22Rv1 (cell line): ENCODE measurements around the gene TTC28.
"Not testable (repeated sequence)": the region's sequence is repeated elsewhere in the genome, so short reads cannot be mapped to it uniquely, and the experiment has no call there.

Experiments used
- H3K27ac ChIP-seq: fragments of 450-650 bp; 2 replicates; pipeline ENCODE4 v1.5.1; 2017
- CTCF ChIP-seq: fragments of 450-650 bp; IDR thresholded peaks from 2 replicates; pipeline ENCODE4 v1.5.1; 2017; ENCODE audit warnings: mild to moderate bottlenecking
- ZFX ChIP-seq: fragments of 450-650 bp; IDR thresholded peaks from 2 replicates; pipeline ENCODE4 v1.6.1; 2017; ENCODE audit warnings: antibody characterized with exemption, borderline replicate concordance

The TTC28 gene

DNA sequence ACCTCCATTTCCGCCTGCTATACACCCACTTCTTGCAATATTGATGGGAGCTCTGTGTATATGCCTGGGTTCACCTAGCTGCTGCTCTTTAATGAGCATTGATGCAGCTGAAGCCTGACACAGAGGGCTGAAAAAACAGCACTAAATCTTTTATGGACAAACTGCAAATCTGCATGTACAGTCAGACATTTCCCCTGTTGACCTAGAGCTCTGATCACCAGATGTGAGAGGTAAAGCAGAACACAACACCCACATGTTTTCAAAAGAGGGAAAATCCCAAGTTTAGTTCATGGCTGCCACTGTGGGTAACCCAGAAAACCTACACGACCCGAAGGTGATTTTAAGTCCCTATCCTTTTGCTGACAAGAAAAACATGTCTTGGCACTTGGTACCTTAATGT lies 457.6 kb downstream of the TTC28 start:
- no peak for TF ChIP-seq ZFX
- TF ChIP-seq CTCF = no peak
- no peak overlapping the region for H3K27ac ChIP-seq

GRCh38 chr22:28220626-28221363 lies 458.8 kb downstream of the TTC28 start:
- TF ChIP-seq CTCF (no peak), ZFX (no peak)
- no peak overlapping the region for H3K27ac ChIP-seq

DNA sequence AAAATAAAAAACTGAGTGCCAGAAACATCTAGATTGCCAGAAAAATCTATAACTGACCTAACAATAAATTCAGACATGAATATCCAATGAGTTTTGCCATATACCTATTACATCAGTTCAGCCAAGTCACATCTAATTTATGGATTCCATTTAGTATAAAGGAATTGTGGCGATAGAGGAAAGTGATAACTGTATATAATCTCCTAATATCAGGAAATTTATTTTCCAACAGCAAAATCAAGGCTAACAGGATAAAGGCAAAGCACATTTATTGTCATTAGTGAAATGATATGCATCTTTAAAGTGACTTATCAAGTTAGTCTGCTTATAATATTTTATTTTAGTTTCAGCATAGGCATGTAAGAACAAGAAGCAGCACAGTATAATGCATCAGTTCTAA lies 462.4 kb downstream of the TTC28 start:
- H3K27ac ChIP-seq = no peak overlapping the region
- TF ChIP-seq CTCF (no peak), ZFX (no peak)

DNA sequence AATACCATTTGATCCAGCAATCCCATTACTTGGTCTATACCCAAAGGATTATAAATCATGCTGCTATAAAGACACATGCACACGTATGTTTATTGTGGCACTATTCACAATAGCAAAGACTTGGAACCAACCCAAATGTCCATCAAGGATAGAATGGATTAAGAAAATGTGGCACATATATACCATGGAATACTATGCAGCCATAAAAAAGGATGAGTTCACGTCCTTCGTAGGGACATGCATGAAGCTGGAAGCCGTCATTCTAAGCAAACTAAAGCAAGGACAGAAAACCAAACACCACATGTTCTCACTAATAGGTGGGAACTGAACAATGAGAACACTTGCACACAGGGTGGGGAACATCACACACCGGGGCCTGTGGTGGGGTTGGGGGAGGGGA lies 464.9 kb downstream of the TTC28 start:
- not testable (repeated sequence) for H3K27ac ChIP-seq

DNA sequence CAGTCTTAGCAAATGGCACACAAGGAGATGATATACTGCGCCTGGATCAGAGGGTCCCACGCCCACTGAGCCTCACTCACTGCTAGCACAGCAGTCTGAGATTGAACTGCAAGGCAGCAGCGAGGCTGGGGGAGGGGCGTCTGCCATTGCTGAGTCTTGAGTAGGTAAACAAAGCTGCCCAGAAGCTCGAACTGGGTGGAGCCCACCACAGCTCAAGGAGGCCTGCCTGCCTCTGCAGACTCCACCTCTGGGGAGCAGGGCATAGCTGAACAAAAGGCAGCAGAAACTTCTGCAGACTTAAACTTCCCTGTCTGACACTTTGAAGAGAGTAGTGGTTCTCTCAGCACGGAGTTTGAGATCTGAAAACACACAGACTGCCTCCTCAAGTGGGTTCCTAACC lies 470.2 kb downstream of the TTC28 start:
- H3K27ac ChIP-seq = not testable (repeated sequence)

DNA sequence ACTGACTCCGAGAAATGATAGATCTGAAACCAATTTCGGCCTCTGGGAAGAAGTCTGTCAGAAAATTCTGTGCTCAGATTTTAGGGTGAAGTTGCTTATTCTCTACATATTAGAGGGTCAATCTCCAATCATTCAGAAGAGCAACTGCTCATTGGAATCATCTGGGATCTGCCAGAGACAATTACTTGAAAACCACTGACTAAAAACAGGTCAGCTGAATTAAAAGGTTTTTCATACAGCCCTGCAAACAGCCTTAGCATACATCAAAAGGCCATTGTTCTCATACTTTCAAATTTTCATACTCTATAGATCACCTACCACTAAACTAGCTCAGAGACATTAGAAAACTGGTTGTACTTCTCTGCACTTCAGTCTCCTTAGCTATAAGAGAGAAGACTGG lies 470.9 kb downstream of the TTC28 start:
- H3K27ac ChIP-seq = no peak overlapping the region
- TF ChIP-seq CTCF = no peak
- no peak for TF ChIP-seq ZFX

GRCh38 chr22:28208036-28208435 lies 471.6 kb downstream of the TTC28 start:
- no peak for TF ChIP-seq CTCF
- no peak for TF ChIP-seq ZFX
- H3K27ac ChIP-seq = no peak overlapping the region

GRCh38 chr22:28207281-28208030 lies 472.2 kb downstream of the TTC28 start:
- H3K27ac ChIP-seq = no peak overlapping the region
- TF ChIP-seq CTCF (no peak), ZFX (no peak)
